Heart left ventricle (tissue), 13 donors: ENCODE measurements around the gene PSAT1.

ENCODE experiments used
- POLR2A ChIP-seq, 2 donors: fragments of 450-650 bp; IDR thresholded peaks; one replicate each; pipeline ENCODE4 v1.6.1; 2017; ENCODE audit warnings: antibody characterized with exemption in 2 of 2, mild to moderate bottlenecking in 2 of 2, moderate library complexity in 2 of 2
- TF ChIP-seq, protein P1 (sequence below), 12 donors: fragments of 200-600 bp; sonication (generic) in 4 of 12; IDR thresholded peaks; one replicate each; pipeline versions ENCODE4 v1.5.0 to v1.8.0; 2018 to 2022; ENCODE audit warnings: antibody characterized with exemption in 12 of 12, mild to moderate bottlenecking in 5 of 12
- donor health status: ischemic (EF 13 %, LVEDD 7.1; RV severe dilation, severe dysfunction).
- donor health status: DM: no; HTN: yes; CAD: no.
- donor health status: DM: no; HTN: no; CAD: no.
- donor health status: ischemic (EF 25% LVEDD 6.9; RV normal size, moderate dysfunction).
- donor health status: ischemic (EF 25% LVEDD 5.7; RV mildly dilated, moderate dysfunction).
- donor health status: ischemic (EF 35%, LVEDD 5.7; RV mildly dilated, moderate dysfunction).
- donor health status: nonischemic (EF 11% LVEDD 7.7; RV severe dilation, severe dysfunction).
- donor health status: DM: yes; HTN: yes; CAD: no.
- donor health status: PGD.
- donor health status: ischemic (EF 29% LVEDD 5.4; RV normal size, mild dysfunction).
- donor health status: nonischemic (EF 23%, LVEDD 6.1; RV moderate dilation, normal function).

GRCh38 chr9:78357165-78357873 lies 60.4 kb downstream of the PSAT1 start:
- TF ChIP-seq, protein P1, sequence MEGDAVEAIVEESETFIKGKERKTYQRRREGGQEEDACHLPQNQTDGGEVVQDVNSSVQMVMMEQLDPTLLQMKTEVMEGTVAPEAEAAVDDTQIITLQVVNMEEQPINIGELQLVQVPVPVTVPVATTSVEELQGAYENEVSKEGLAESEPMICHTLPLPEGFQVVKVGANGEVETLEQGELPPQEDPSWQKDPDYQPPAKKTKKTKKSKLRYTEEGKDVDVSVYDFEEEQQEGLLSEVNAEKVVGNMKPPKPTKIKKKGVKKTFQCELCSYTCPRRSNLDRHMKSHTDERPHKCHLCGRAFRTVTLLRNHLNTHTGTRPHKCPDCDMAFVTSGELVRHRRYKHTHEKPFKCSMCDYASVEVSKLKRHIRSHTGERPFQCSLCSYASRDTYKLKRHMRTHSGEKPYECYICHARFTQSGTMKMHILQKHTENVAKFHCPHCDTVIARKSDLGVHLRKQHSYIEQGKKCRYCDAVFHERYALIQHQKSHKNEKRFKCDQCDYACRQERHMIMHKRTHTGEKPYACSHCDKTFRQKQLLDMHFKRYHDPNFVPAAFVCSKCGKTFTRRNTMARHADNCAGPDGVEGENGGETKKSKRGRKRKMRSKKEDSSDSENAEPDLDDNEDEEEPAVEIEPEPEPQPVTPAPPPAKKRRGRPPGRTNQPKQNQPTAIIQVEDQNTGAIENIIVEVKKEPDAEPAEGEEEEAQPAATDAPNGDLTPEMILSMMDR (IDR thresholded peaks at IDR 0.05), result no peak
- TF ChIP-seq POLR2A (IDR thresholded peaks at IDR 0.05), result no peak
